HFFc6 (cell line): ENCODE measurements around the gene UQCRH. TPM values are rescaled to one million over a fixed set of nuclear protein-coding genes. Genes with fewer than 3 reads are reported as not detected.
A peak's percentile ranks its signal among the peaks of the same experiment; 100 is the strongest.

ENCODE experiments used
- DNase-seq: peaks from one replicate; pipeline ENCODE4 v3.0.0-alpha.2; 2018
- H3K27ac Mint-ChIP-seq: 2 replicates; pipeline ENCODE4 v1.8.0; 2020; ENCODE audit warnings: mild to moderate bottlenecking, mixed read lengths
- H3K27me3 Mint-ChIP-seq: 2 replicates; pipeline ENCODE4 v1.8.0; 2021; ENCODE audit warnings: mild to moderate bottlenecking, moderate library complexity, mixed read lengths; ENCODE audit not compliant: insufficient read depth
- H3K36me3 Mint-ChIP-seq: 2 replicates; pipeline ENCODE4 v1.8.0; 2021; ENCODE audit warnings: low read depth, mixed read lengths
- H3K4me1 Mint-ChIP-seq: 2 replicates; pipeline ENCODE4 v1.8.0; 2020; ENCODE audit warnings: low read depth, mixed read lengths
- H3K4me3 Mint-ChIP-seq: 2 replicates; pipeline ENCODE4 v1.8.0; 2020; ENCODE audit warnings: mild to moderate bottlenecking, moderate library complexity, mixed read lengths
- H3K9me3 Mint-ChIP-seq: 2 replicates; pipeline ENCODE4 v1.8.0; 2020; ENCODE audit warnings: mild to moderate bottlenecking, mixed read lengths
- CTCF ChIP-seq: fragments of 200-600 bp; sonication (generic); IDR thresholded peaks from 2 replicates; pipeline ENCODE4 v1.5.0; 2021; ENCODE audit warnings: antibody characterized with exemption, mild to moderate bottlenecking
- total RNA-seq, 6 experiments: library from RNA; stranded (reverse); fragmentation: NEBNext Ultra II Directional; extraction: Animal tissue kit (Norgen Biotek cat#: 25700); gene quantifications; 2 replicates in 1 of 6; 3 replicates in 5 of 6; pipeline ENCODE4 v1.2.3, GENCODE V29; 2021

Gene UQCRH
- total RNA-seq, 6 experiments from 2014 or later: 211 to 274 (median 260) TPM

- Mint-ChIP-seq H3K27me3 (peaks cover 2% of the 10 kb centered on the region; the same call in 1 of the 2 replicates), H3K4me3 (peak overlapping the region; percentile 49), H3K27ac (peak overlapping the region; percentile 92), H3K36me3 (peaks cover 36% of the 10 kb centered on the region), H3K9me3 (no peaks in the 10 kb centered on the region), H3K4me1 (peaks cover 49% of the 10 kb centered on the region)
- TF ChIP-seq CTCF: no peak
- peak; percentile 80 for DNase-seq
Measured at GRCh38 chr1:46288485-46289133, 14.9 kb upstream of the UQCRH start.

- H3K4me1 Mint-ChIP-seq: peaks cover 44% of the 10 kb centered on the region
- DNase-seq: no peak
- H3K27me3 Mint-ChIP-seq: peaks cover 2% of the 10 kb centered on the region; the same call in 1 of the 2 replicates
- peaks cover 36% of the 10 kb centered on the region for H3K36me3 Mint-ChIP-seq
- peak overlapping the region; percentile 44 for H3K4me3 Mint-ChIP-seq
- H3K9me3 Mint-ChIP-seq: no peaks in the 10 kb centered on the region
- H3K27ac Mint-ChIP-seq: peak overlapping the region; percentile 92
- no peak for TF ChIP-seq CTCF
Measured at GRCh38 chr1:46289134-46289494, 14.4 kb upstream of the UQCRH start.

- Mint-ChIP-seq H3K4me1 (peaks cover 35% of the 10 kb centered on the region), H3K4me3 (no peak overlapping the region), H3K27me3 (peaks cover 2% of the 10 kb centered on the region; the same call in 1 of the 2 replicates), H3K36me3 (peaks cover 34% of the 10 kb centered on the region), H3K9me3 (no peaks in the 10 kb centered on the region), H3K27ac (peak overlapping the region; percentile 92)
- DNase-seq: no peak
- no peak for TF ChIP-seq CTCF
Measured at GRCh38 chr1:46289976-46290375, 13.5 kb upstream of the UQCRH start.

GRCh38 chr1:46295306-46295705 is 8.2 kb upstream of the UQCRH start:
- H3K9me3 Mint-ChIP-seq: no peaks in the 10 kb centered on the region
- H3K27me3 Mint-ChIP-seq: no peaks in the 10 kb centered on the region; the same call in 1 of the 2 replicates
- H3K36me3 Mint-ChIP-seq: peaks cover 40% of the 10 kb centered on the region

GRCh38 chr1:46298387-46298786 is 5.1 kb upstream of the UQCRH start:
- Mint-ChIP-seq H3K4me3 (no peak overlapping the region), H3K36me3 (peaks cover 37% of the 10 kb centered on the region), H3K9me3 (no peaks in the 10 kb centered on the region), H3K27ac (peak overlapping the region; percentile 27), H3K27me3 (peaks cover 2% of the 10 kb centered on the region), H3K4me1 (peaks cover 32% of the 10 kb centered on the region)
- DNase-seq: no peak
- no peak for TF ChIP-seq CTCF

More at GRCh38 chr1:46295306-46295705, 8.2 kb upstream of the UQCRH start:
- H3K4me1 Mint-ChIP-seq: peaks cover 20% of the 10 kb centered on the region
- no peak for DNase-seq
- H3K27ac Mint-ChIP-seq: no peak overlapping the region
- no peak overlapping the region for H3K4me3 Mint-ChIP-seq
- no peak for TF ChIP-seq CTCF
